Thyroid gland (tissue), 4 donors: Measurements from ENCODE around the gene TARBP2. TPM values are rescaled to one million over a fixed set of nuclear protein-coding genes. Genes with fewer than 3 reads are reported as not detected.

Experiments
- DNase-seq, 2 donors: peaks; one replicate each; pipeline ENCODE4 v3.0.0-alpha.2; 2019
- H3K27ac ChIP-seq, 3 donors: fragments of 200-600 bp; sonication (generic); 1 replicate in 2 of 3; 2 replicates in 1 of 3; pipeline ENCODE4 v1.5.1; 2016 to 2019; ENCODE audit warnings: mild to moderate bottlenecking in 1 of 3, moderate library complexity in 1 of 3
- H3K27me3 ChIP-seq: fragments of 200-600 bp; sonication (generic); one replicate; pipeline ENCODE4 v1.5.1; 2019
- H3K36me3 ChIP-seq, 2 donors: fragments of 200-600 bp; sonication (generic); one replicate each; pipeline ENCODE4 v1.5.1; 2016 to 2019
- H3K4me1 ChIP-seq, 2 donors: fragments of 200-600 bp; sonication (generic); one replicate each; pipeline ENCODE4 v1.5.1; 2017 to 2019
- H3K4me3 ChIP-seq, 3 donors: fragments of 200-600 bp; sonication (generic); replicated peaks in 1 of 3; 1 replicate in 2 of 3; 2 replicates in 1 of 3; pipeline ENCODE4 v1.5.1; 2016; ENCODE audit warnings: mild to moderate bottlenecking in 1 of 3
- H3K9me3 ChIP-seq: fragments of 200-600 bp; sonication (generic); one replicate; pipeline ENCODE4 v1.5.1; 2017
- CTCF ChIP-seq, 6 experiments: fragments of 200-600 bp in 3 of 6; fragments of 450-650 bp in 3 of 6; sonication (generic) in 3 of 6; IDR thresholded peaks; one replicate each; pipeline ENCODE4 v1.5.1; 2016 to 2019; ENCODE audit warnings: antibody characterized with exemption in 6 of 6, mild to moderate bottlenecking in 2 of 6, inconsistent platforms in 1 of 6, moderate library complexity in 1 of 6
- POLR2A ChIP-seq, 2 donors: fragments of 450-650 bp; IDR thresholded peaks; one replicate each; pipeline ENCODE4 v1.6.1; 2017; ENCODE audit warnings: antibody characterized with exemption in 2 of 2, mild to moderate bottlenecking in 2 of 2, moderate library complexity in 1 of 2
- WGBS, 2 donors: methylation state at CpG; one replicate each; pipeline ENCODE4 v1.1.5; 2017; 5-methylcytosine and 5-hydroxymethylcytosine counted together
- intact Hi-C: fragments of 100-400 bp; cut with DNase I; formaldehyde crosslinking; loops from one replicate; pipeline ENCODE4 v1.15.1; 2023
- total RNA-seq, 4 donors: library from RNA; depleted of rRNA; stranded (reverse); fragments of >200 nt; gene quantifications; one replicate each; pipeline ENCODE4 v1.2.3, GENCODE V29; 2016

Gene TARBP2
- total RNA-seq, 4 donors from 2014 or later, result 31.2 to 44.8 (median 34.7) TPM

GRCh38 chr12:53484686-53485575 is 16.2 kb upstream of the TARBP2 start:
- WGBS, 2 donors, result 87% methylated on average over 10 of the region's 10 CpGs
- Histone ChIP-seq H3K4me3 (no peak overlapping the region), H3K36me3 (peaks cover 38 to 40% of the 10 kb centered on the region in 2 donors), H3K4me1 (peaks cover 0 to 2% of the 10 kb centered on the region in 2 donors), H3K9me3 (no peaks in the 10 kb centered on the region), H3K27me3 (no peaks in the 10 kb centered on the region), H3K27ac (no peak overlapping the region)
- DNase-seq, result no peak
- no peak for TF ChIP-seq CTCF (IDR thresholded peaks at IDR 0.05)
- no peak for TF ChIP-seq POLR2A (IDR thresholded peaks at IDR 0.05)
- intact Hi-C loops, result no loop called here

GRCh38 chr12:53485955-53486735 is 14.9 kb upstream of the TARBP2 start:
- H3K27ac ChIP-seq, result no peak overlapping the region
- H3K4me3 ChIP-seq, result no peak overlapping the region
- WGBS, 2 donors, result 91 to 93% methylated on average over 8 to 10 of the region's 10 CpGs
- no peak for TF ChIP-seq CTCF (IDR thresholded peaks at IDR 0.05)
- no peak for TF ChIP-seq POLR2A (IDR thresholded peaks at IDR 0.05)
- no peak for DNase-seq
- intact Hi-C loops, result no loop called here
- no peaks in the 10 kb centered on the region for H3K27me3 ChIP-seq
- peaks cover 0 to 2% of the 10 kb centered on the region in 2 donors for H3K4me1 ChIP-seq
- peaks cover 26 to 28% of the 10 kb centered on the region in 2 donors for H3K36me3 ChIP-seq
- H3K9me3 ChIP-seq, result no peaks in the 10 kb centered on the region

- Histone ChIP-seq H3K27ac (no peak overlapping the region), H3K9me3 (no peaks in the 10 kb centered on the region), H3K4me1 (peaks cover under 1 to 2% of the 10 kb centered on the region in 2 donors), H3K4me3 (no peak overlapping the region), H3K36me3 (peaks cover 19 to 20% of the 10 kb centered on the region in 2 donors), H3K27me3 (no peaks in the 10 kb centered on the region)
- 81 to 84% methylated on average over 11 to 16 of the region's 17 CpGs for WGBS, 2 donors
- no peak for TF ChIP-seq POLR2A (IDR thresholded peaks at IDR 0.05)
- no peak for TF ChIP-seq CTCF (IDR thresholded peaks at IDR 0.05)
- intact Hi-C loops, result no loop called here
- no peak for DNase-seq
Observed at GRCh38 chr12:53486736-53487487, 14.2 kb upstream of the TARBP2 start.

GRCh38 chr12:53489242-53489864 is 11.7 kb upstream of the TARBP2 start:
- no peaks in the 10 kb centered on the region for H3K27me3 ChIP-seq
- H3K27ac ChIP-seq, result no peak overlapping the region
- intact Hi-C loops, result no loop called here
- no peaks in the 10 kb centered on the region for H3K9me3 ChIP-seq
- peaks cover 3 to 4% of the 10 kb centered on the region in 2 donors for H3K36me3 ChIP-seq
- no peak for DNase-seq
- 93 to 97% methylated on average over 5 of the region's 5 CpGs for WGBS, 2 donors
- no peak overlapping the region for H3K4me3 ChIP-seq
- TF ChIP-seq CTCF (IDR thresholded peaks at IDR 0.05) (no peak), POLR2A (IDR thresholded peaks at IDR 0.05) (no peak)
- H3K4me1 ChIP-seq, result peaks cover 15 to 20% of the 10 kb centered on the region in 2 donors
